Right atrium auricular region (tissue), 2 donors: ENCODE results near the gene PRDM15. TPM values are rescaled to one million over a fixed set of nuclear protein-coding genes. Genes with fewer than 3 reads are reported as not detected.

Source experiments
- DNase-seq: peaks from one replicate; pipeline ENCODE4 v3.0.0-alpha.2; 2019; ENCODE audit warnings: low spot score
- H3K27ac ChIP-seq, 2 donors: fragments of 200-600 bp; sonication (generic); 1 replicate in 1 of 2; 2 replicates in 1 of 2; pipeline ENCODE4 v1.5.1; 2016 to 2019
- H3K27me3 ChIP-seq, 2 donors: fragments of 200-600 bp; sonication (generic); one replicate each; pipeline versions ENCODE4 v1.5.1 to v1.6.0; 2017 to 2019
- H3K36me3 ChIP-seq: fragments of 200-600 bp; sonication (generic); one replicate; pipeline ENCODE4 v1.5.1; 2016
- H3K4me1 ChIP-seq, 2 donors: fragments of 200-600 bp; sonication (generic); one replicate each; pipeline versions ENCODE4 v1.5.1 to v1.6.0; 2017 to 2019
- H3K4me3 ChIP-seq, 2 donors: fragments of 200-600 bp; sonication (generic); 1 replicate in 1 of 2; 2 replicates in 1 of 2; pipeline ENCODE4 v1.5.1; 2017 to 2019; ENCODE audit warnings: mild to moderate bottlenecking in 1 of 2, moderate library complexity in 1 of 2
- H3K9me3 ChIP-seq, 2 donors: fragments of 200-600 bp; sonication (generic); one replicate each; pipeline ENCODE4 v1.5.1; 2019
- CTCF ChIP-seq, 2 donors: fragments of 200-600 bp; sonication (generic); IDR thresholded peaks; one replicate each; pipeline ENCODE4 v1.5.1; 2019; ENCODE audit warnings: antibody characterized with exemption in 2 of 2
- total RNA-seq, 2 donors: library from RNA; depleted of rRNA; stranded (reverse); fragments of >200 nt; gene quantifications; one replicate each; pipeline ENCODE4 v1.1.0, GENCODE V29; 2016

Gene PRDM15
- total RNA-seq, 2 donors from 2014 or later = 2.6 to 4.2 TPM

- Histone ChIP-seq H3K4me3 (no peak overlapping the region), H3K36me3 (peaks cover 19% of the 10 kb centered on the region)
Observed at GRCh38 chr21:41835711-41836154, 43.4 kb downstream of the PRDM15 start.

GRCh38 chr21:41834926-41835663 lies 44.0 kb downstream of the PRDM15 start:
- H3K27me3 ChIP-seq = no peaks in the 10 kb centered on the region
- peaks cover 19% of the 10 kb centered on the region for H3K36me3 ChIP-seq
- DNase-seq = no peak
- H3K27ac ChIP-seq = no peak overlapping the region
- no peaks in the 10 kb centered on the region for H3K9me3 ChIP-seq
- H3K4me1 ChIP-seq = no peaks in the 10 kb centered on the region
- H3K4me3 ChIP-seq = no peak overlapping the region
- TF ChIP-seq CTCF (IDR thresholded peaks at IDR 0.05) = no peak

More at GRCh38 chr21:41835711-41836154, 43.4 kb downstream of the PRDM15 start:
- Histone ChIP-seq H3K27ac (no peak overlapping the region), H3K9me3 (peaks cover 4% of the 10 kb centered on the region in 2 donors), H3K27me3 (no peaks in the 10 kb centered on the region), H3K4me1 (no peaks in the 10 kb centered on the region)
- no peak for TF ChIP-seq CTCF (IDR thresholded peaks at IDR 0.05)
- no peak for DNase-seq

DNA sequence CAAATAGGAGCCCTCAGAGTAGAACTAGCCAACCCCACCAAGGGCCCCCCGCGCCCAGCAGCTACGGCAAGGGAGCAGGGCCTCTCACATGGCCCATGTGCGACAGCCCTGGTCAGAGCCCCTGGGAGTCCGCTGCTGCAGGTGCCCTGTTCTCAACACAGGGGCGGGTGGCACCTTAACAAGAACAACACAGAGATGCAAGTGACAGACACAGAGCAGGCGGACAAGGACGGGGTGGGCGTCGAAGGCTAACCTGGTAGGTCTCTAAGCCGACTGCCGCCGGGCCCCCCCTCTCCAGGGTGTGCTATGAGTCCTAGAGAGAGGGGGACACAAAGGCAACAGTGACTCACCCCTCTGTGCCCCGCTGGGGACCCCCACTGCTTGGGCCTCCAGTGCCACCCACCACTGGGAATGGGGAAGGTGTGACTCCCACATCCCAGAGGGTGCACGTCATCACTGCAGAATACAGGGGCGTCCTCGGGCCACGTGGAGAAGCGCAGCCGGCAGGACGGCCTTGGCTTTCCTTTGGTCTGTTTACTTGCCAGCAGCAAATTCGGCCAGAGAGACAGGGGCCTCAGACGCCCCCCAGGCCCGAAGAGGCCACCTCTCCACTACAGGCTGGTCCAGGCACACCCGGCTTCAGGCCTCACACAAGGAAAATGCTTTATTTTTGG lies 44.8 kb downstream of the PRDM15 start:
- H3K4me1 ChIP-seq = no peaks in the 10 kb centered on the region
- no peak for TF ChIP-seq CTCF (IDR thresholded peaks at IDR 0.05)
- H3K27me3 ChIP-seq = no peaks in the 10 kb centered on the region
- H3K27ac ChIP-seq = no peak overlapping the region
- no peak overlapping the region for H3K4me3 ChIP-seq
- H3K9me3 ChIP-seq = no peaks in the 10 kb centered on the region
- DNase-seq = no peak
- peaks cover 19% of the 10 kb centered on the region for H3K36me3 ChIP-seq

DNA sequence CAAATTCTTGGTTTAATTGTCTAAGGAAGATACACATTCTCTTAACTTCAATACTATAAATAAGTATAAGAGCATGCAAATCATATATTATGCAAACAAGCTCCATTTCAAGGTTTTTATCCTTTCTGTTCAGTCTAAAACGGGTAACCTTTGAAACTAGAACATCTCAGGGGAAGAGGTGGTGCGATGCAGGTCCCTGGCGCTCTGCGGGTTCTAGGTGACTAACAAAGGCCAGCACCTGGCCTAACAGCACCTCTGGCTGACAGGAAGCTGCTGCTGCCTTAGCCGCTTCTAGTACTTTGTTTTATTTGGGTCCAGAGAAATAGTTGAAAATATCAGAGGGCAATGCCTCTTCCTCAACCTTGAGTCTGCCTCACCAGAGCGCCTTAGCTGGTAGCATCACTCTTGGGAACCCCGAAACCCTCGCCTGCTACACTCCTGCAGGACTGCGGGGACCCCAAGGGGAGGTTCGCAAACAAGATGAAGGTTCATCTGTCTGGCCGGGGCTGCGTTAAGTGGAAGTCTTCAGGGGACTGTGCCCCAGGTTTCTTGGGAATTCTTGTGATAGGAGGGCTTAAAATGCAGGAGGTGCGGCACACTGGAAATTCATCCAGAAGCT lies 45.5 kb downstream of the PRDM15 start:
- DNase-seq = no peak
- Histone ChIP-seq H3K27me3 (no peaks in the 10 kb centered on the region), H3K27ac (no peak overlapping the region), H3K4me3 (no peak overlapping the region), H3K36me3 (peaks cover 19% of the 10 kb centered on the region), H3K9me3 (no peaks in the 10 kb centered on the region), H3K4me1 (no peaks in the 10 kb centered on the region)
- TF ChIP-seq CTCF (IDR thresholded peaks at IDR 0.05) = no peak

DNA sequence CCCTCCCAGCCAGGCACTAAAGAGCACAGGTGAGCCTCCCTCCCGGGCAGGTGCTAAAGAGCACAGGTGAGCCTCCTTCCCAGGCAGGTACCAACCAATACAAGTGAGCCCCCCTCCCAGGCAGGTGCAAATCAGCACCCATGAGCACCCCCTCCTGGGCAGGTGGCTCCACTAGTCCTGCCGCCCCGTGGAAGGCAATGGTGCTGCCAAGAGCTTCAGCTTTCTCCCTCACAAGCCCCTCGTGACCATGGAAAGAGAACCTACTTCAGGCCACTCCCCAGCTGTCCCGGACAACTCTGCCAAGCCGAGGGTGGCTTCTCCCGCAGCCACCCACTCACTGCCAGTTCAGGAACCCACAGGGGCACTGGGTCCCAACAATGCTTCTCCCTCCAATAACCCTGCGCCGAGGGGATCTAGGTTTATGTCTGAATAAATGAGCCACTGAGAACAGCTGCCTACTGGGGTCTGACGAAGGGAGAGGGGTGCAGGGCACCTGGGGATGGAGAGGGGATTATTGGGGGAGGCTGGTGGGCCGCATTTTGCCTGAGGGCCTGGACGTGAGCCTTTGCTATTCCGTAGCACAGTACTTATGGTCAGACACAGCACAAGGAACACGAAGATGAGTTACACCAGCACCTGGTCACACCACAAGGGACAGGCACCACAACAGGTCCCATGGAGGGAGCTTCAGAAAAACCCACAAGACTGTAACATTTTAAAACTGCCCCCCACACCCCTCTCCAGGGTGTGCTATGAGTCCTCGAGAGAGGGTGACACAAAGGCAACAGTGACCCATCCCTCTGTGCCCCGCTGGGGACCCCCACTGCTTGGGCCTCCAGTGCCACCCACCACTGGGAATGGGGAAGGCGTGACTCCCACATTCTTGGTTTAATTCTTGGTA lies 46.3 kb downstream of the PRDM15 start:
- DNase-seq = no peak

More for the DNA sequence above, 46.3 kb downstream of the PRDM15 start:
- Histone ChIP-seq H3K9me3 (no peaks in the 10 kb centered on the region), H3K27me3 (no peaks in the 10 kb centered on the region), H3K36me3 (peaks cover 23% of the 10 kb centered on the region), H3K4me1 (no peaks in the 10 kb centered on the region), H3K4me3 (no peak overlapping the region), H3K27ac (no peak overlapping the region)
- TF ChIP-seq CTCF (IDR thresholded peaks at IDR 0.05) = no peak
